ENCODE results near the gene VIPR2.
"Not testable (repeated sequence)": the region's sequence is repeated elsewhere in the genome, so short reads cannot be mapped to it uniquely, and the experiment has no call there.

The VIPR2 gene

DNA sequence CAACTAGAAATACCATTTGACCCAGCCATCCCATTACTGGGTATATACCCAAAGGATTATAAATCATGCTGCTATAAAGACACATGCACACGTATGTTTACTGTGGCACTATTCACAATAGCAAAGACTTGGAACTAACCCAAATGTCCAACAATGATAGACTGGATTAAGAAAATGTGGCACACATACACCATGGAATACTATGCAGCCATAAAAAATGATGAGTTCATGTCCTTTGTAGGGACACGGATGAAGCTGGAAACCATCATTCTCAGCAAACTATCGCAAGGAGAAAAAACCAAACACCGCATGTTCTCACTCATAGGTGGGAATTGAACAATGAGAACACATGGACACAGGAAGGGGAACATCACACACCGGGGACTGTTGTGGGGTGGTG lies 62.6 kb downstream of the VIPR2 start:
- H3K4me3 ChIP-seq (ENCODE audit: low read depth, low read length); DNase-seq (ENCODE audit: low read depth): not testable (repeated sequence)

DNA sequence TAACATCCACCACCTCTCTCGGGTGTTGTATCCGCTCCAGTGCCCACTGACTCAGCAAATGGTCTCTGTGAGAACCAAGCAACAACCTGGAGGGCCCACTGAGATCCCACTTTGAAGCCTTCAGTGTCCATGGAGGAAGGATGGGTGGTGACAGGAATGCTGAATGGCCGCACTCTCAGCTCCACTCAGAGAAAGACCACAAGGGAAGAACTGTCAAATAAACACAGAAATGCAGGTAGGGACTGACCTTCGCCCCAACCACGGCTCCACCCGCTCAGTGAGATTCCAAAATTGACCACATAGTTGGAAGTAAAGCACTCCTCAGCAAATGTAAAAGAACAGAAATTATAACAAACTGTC lies 65.8 kb downstream of the VIPR2 start:
- DNase-seq (ENCODE audit: low read depth) = no peak

DNA sequence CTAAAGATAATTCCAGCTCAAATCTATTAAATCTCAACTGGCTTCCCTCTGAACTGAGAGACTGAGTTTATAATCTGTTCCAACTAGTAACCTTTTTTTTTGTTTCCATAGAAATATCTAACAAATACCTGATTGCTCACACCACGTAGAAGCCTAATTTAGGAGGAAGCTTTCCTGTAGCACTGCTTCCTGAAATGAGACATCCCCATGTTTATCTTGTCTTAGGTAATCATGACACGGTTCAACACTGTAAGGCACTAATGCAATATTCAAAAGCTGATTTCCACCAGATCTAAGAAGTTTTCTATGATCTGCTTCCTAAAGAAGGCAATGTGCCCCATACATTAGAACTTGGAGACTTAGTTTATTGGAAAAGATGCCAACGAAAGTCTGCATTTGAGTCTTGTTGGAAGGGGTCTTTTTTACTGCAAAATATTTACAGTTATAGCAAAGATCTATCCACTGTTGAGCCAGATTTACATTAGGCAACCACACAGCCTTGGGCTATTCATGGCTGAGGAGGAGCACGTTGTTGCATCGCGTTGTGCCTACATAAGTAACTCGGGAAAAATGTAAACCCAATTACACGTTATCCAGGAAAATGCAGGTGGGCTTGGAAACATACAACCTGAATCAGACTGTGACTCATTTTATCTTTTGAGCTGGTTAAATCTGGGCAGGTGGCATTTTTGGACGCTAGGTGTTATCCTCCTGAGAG lies 66.3 kb downstream of the VIPR2 start:
- no peak overlapping the region for H3K4me3 ChIP-seq (ENCODE audit: low read depth, low read length)
- no peak for DNase-seq (ENCODE audit: low read depth)

More for the DNA sequence above, 65.8 kb downstream of the VIPR2 start:
- no peak overlapping the region for H3K4me3 ChIP-seq (ENCODE audit: low read depth, low read length)

- H3K4me3 ChIP-seq (ENCODE audit: low read depth, low read length) = no peak overlapping the region
- DNase-seq (ENCODE audit: low read depth) = no peak
These were observed 68.3 kb downstream of the VIPR2 start for GRCh38 chr7:159076333-159076732.

GRCh38 chr7:159075563-159076238 lies 69.0 kb downstream of the VIPR2 start:
- H3K4me3 ChIP-seq (ENCODE audit: low read depth, low read length) = no peak overlapping the region
- DNase-seq (ENCODE audit: low read depth) = no peak

- DNase-seq (ENCODE audit: low read depth) = no peak
- H3K4me3 ChIP-seq (ENCODE audit: low read depth, low read length) = no peak overlapping the region
These were observed 73.4 kb downstream of the VIPR2 start for GRCh38 chr7:159071260-159071659.

GRCh38 chr7:159070431-159071148 lies 74.1 kb downstream of the VIPR2 start:
- no peak for DNase-seq (ENCODE audit: low read depth)
- H3K4me3 ChIP-seq (ENCODE audit: low read depth, low read length) = no peak overlapping the region

DNA sequence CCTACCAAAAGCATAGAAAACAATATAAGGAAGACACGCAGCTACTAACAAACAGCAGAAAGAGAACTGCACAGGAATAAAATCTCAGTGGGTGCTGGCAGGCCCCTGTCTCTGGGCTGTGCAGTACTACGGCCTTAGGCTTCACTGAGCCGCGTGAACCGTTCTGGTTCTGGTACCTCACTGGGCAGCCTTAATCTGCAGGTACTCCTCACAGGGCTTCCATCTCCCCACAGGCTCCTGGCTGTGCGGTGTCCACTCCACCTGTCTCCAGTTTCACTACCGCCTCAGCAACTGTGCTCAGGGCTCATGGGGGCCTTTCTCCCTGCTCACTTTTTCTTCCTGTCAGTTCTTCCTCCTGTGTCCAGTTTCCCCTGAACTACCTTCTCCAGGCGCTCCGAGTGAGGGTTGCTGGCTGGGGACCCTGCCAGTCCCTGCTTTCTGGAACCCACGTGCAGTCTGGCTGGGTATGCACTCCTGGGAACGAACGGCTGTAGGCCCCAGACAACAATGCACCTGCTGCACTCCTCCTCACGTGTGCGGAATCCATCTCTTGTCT lies 75.7 kb downstream of the VIPR2 start:
- no peak for DNase-seq (ENCODE audit: low read depth)

DNA sequence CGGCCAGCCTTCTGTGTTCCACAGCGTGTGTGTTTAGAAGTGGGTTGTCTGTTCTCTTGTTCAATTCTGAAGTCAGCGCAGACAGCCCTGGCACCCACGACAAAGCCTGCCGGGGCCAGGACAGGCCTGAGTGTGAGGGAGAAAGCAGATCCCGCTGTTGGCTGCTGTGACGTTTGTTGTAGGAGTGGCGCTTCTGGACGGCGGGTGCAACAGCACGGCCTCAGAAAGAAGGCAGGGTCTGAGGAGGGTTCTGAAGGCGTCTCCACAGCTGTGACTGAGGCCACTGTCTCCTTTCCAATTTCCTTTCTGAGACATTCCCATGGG lies 76.2 kb downstream of the VIPR2 start:
- DNase-seq (ENCODE audit: low read depth) = no peak
- H3K4me3 ChIP-seq (ENCODE audit: low read depth, low read length) = no peak overlapping the region

More for the DNA sequence above, 75.7 kb downstream of the VIPR2 start:
- H3K4me3 ChIP-seq (ENCODE audit: low read depth, low read length) = no peak overlapping the region

DNA sequence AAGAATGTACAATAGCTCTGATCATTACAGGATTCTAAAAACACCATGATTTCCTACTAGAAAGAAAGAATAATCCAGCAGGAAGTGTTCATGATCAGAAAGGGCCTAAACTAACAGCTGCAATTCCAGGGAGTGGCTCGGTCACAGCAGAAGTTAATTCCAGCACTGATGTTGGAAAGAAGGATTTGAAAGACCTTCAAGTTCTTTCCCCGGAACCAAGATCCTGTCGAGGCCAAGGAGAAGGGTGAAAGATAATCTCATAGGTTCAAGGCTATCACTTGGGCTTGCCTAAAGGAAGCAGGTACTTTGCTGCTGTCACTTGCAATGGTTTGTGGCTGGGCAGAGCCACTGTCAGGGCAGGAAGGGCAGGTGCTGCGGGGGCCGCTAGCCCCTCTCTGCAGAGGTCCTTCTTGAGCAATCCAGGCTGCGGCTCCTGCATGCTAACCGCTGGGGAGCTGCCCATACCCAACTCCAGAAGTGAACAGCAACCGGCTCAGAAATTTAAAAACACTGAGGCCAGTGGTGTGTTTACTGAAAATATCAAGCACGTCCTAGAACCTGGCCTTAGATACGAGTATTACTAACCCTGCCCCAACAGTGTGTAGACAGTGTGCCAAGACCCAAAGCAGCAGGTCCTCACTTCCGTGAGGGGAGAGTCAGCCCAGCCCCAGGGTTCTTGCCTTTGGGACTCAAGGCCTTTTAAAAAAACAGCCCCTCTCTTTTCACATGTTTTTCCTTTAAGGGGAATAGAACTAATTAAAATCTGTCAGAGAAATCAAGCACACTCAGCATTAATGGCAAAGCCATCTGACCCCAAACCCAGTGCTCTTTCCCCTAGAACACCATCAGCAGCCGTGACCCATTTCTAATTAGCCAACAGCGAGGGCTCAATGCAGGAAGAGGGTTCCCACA lies 76.8 kb downstream of the VIPR2 start:
- no peak overlapping the region for H3K4me3 ChIP-seq (ENCODE audit: low read depth, low read length)
- DNase-seq (ENCODE audit: low read depth) = no peak

DNA sequence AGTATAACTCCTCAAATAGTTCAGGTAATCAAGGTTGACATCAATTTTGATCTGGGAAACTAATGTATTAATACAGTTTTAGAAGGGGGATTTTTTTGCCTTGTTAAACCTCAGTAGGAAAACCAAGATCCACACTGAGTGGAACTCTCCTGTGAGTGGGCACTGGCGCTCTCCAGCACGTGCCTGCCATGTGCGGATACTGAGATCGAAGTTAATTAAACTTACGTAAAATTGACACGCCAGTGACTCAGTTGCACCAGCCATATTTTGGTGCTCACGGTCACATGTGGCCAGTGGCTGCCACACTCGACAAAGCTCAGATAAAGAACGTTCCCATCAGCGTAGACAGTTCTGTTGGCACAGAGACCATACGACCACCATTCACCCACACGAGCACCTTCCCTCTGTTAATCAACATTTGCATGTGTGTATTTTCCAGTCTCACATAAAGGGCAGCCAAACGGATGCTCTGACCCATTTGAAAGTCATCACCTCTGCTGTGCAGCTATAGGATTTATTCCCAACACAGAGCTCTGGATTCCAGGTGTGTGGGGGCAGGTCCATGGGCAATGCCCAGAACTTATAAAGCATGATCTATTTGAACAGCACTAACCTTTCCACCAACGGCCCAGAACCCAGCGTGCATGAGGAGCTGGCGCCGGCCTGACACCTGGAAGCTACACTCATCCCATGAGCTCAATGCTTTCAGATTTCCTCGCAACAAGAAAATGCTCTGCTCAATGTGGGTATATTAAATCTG lies 77.7 kb downstream of the VIPR2 start:
- H3K4me3 ChIP-seq (ENCODE audit: low read depth, low read length) = no peak overlapping the region
- DNase-seq (ENCODE audit: low read depth) = no peak

DNA sequence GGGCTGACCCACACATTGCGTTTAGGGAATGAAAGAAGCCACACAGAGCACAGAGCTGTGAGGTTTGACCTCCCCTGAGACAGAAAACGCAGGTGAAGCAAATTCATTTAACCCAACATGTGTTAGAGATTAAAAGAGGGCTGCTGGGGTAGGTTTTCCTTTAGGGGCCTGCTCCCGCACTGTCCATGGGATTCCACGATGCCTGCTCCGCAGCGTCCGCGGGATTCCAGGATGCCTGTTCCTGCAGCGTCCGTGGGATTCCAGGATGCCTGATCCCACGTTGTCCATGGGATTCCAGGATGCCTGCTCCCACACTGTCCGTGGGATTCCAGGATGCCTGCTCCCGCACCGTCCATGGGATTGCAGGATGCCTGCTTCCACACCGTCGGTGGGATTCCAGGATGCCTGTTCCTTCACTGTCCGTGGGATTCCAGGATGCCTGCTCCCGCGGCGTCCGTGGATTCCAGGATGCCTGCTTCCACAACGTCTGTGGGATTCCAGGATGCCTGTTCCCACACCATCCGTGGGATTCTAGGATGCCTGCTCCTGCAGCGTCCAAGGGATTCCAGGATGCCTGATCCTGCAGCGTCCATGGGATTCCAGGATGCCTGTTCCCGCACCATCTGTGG lies 78.7 kb downstream of the VIPR2 start:
- DNase-seq (ENCODE audit: low read depth) = no peak
- H3K4me3 ChIP-seq (ENCODE audit: low read depth, low read length) = no peak overlapping the region

DNA sequence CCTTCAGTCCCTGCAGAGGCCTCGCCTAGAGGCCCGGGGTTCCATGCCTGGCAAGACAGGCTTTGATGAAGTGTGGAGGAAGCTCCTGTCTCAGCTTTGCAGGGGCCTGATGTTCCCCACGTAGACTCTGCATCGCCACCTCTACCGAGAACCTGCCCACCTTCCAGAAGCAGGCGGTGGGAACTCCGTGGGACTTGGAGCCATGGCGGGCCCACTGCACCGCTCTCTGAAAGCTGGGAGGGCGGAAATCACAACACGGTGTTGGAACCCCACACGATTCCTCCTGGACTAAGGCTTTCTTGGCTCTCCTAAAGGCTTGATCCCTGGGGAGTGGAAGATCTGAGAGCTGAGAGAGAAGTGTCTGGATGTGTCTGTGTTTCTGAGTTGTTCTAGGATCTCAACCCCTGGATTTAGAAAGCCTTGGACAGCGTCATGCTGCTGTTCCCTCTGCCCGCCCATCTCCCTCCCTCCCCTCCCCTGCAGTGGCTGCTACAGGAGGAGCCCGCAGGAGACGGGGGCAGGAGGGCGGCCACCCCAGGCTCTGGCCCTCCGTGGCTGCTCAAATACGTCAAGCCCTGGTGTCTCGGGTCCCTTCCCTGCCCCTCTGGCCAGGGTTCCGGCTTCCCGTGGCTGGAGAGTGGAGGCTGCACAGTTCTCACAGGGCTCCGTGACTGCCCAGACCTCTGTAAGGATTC lies 79.7 kb downstream of the VIPR2 start:
- no peak for DNase-seq (ENCODE audit: low read depth)
- H3K4me3 ChIP-seq (ENCODE audit: low read depth, low read length) = no peak overlapping the region

DNA sequence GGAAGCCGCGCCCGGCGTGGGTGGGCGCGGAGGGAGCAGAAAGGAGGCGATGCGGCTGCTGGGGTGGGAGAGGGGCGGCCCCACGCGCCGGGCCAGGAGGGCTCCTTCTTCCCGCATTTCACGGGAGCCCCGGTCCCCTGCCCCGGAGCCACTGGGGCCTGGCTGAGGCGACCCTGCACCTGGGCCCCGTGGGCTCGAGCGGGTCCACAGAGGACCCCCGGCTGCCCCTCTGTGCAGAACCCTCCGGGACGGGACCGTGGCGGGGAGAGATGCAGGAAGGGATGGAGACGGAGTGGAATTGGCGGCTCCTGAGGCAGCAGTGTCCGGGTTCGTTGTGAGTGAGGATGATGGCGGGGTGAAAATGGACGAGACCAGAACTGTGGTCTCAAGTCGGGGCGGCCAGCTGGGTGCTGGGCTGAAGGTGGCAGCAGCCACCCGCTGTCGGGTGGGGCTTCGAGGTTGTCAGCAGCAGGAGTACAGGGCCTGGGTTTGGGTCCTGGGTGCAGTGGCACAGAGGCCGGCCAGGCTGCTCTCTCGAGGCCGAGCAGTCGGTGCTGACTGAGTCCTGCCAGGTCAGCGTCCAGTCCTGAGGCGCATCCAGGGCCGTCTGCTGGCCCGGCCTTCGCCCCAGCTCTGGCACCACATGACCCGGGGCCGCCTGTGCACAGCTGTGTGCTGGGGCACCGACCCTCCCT lies 80.4 kb downstream of the VIPR2 start:
- no peak overlapping the region for H3K4me3 ChIP-seq (ENCODE audit: low read depth, low read length)
- DNase-seq (ENCODE audit: low read depth) = no peak

DNA sequence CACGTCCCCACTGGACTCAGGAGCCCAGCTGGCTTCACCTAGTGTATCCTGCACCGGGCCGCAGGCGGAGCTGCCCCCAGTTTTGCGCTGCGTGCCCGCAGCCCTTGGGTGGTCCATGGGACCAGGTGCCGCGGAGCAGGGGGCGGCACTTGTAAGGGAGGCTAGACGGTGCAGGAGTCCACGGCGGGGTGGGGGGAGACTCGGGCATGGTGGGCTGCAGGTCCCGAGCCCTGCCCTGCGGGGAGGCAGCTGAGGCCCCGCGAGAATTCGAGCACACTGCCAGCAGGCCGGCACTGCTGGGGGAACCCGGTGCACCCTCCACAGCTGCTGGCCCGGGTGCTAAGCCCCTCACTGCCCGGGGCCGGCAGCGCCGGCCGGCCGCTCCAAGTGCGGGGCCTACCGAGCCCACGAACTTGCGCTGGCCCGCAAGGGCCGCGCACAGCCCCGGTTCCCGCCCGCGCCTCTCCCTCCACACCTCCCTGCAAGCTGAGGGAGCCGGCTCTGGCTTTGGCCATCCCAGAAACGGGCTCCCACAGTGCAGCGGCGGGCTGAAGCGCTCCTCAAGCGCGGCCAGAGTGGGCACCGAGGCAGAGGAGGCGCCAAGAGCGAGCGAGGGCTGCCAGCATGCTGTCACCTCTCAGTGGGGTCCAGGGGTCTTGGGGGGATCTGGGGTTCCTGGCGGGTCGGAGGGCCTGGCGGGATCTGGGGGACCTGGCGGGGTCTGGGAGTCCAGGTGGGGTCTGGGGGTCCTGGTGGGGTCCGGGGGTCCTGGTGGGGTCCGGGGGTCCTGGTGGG lies 81.4 kb downstream of the VIPR2 start:
- DNase-seq (ENCODE audit: low read depth) = no peak
- H3K4me3 ChIP-seq (ENCODE audit: low read depth, low read length) = no peak overlapping the region

GRCh38 chr7:159062569-159062968 lies 82.1 kb downstream of the VIPR2 start:
- DNase-seq (ENCODE audit: low read depth) = no peak
- no peak overlapping the region for H3K4me3 ChIP-seq (ENCODE audit: low read depth, low read length)

All from skeletal muscle cell (primary cell).